HepG2 (cell line): ENCODE measurements around the gene RAB9A. TPM values are rescaled to one million over a fixed set of nuclear protein-coding genes. Genes with fewer than 3 reads are reported as not detected.

Experiments
- ATAC-seq: fragments of 200-7000 bp; cut with Tn5 transposase; 3 replicates; pipeline ENCODE4 v1.9.1; 2020; ENCODE audit warnings: mild to moderate bottlenecking, moderate library complexity
- BruUV-seq: library from RNA; stranded (reverse); fragments of 400-500 nt; replicated peaks from 2 replicates; lab custom pipeline; 2021; lab: Mats Ljungman, UMichigan
- CTCF ChIA-PET: fragments of 300-600 bp; formaldehyde crosslinking; extraction: SDS; loops from one replicate; lab custom pipeline; 2021; ENCODE audit warnings: low total read pairs, inconsistent platforms, low intra/inter-chr PET ratio; lab: Yijun Ruan, JAX
- POLR2A ChIA-PET: fragments of 350-600 bp; sonication (Branson Sonifier 250); formaldehyde crosslinking; loops from one replicate; lab custom pipeline; 2020; ENCODE audit warnings: antibody characterized with exemption, inconsistent platforms; lab: Yijun Ruan, JAX
- DNase-seq: peaks from one replicate; pipeline ENCODE4 v3.0.0-alpha.2; 2015; ENCODE audit warnings: low spot score
- FAIRE-seq: peaks from 3 replicates; lab custom pipeline; 2011; peaks lifted over from hg19 to GRCh38; lab: Jason Lieb, UNC
- H2AFZ ChIP-seq: one replicate; pipeline ENCODE4 v1.6.1; 2011; ENCODE audit warnings: low read length, inconsistent platforms
- H3K27ac ChIP-seq: fragments of 300-600 bp; 3 replicates; pipeline ENCODE4 v1.8.0; 2011; ENCODE audit warnings: mixed run types, mild to moderate bottlenecking, mixed read lengths, low read length, inconsistent platforms; ENCODE audit not compliant: insufficient read depth; ENCODE audit errors: extremely low read length
- H3K27me3 ChIP-seq, 2 experiments: fragments of 200-600 bp in 1 of 2; 2 replicates in 1 of 2; 3 replicates in 1 of 2; pipeline versions ENCODE4 v1.6.0 to v1.8.0; 2011; ENCODE audit warnings: low read length in 2 of 2, mild to moderate bottlenecking in 2 of 2, moderate library complexity in 2 of 2, inconsistent platforms in 1 of 2; ENCODE audit not compliant: insufficient read depth in 2 of 2, control insufficient read depth in 1 of 2
- H3K36me3 ChIP-seq, 2 experiments: fragments of 200-600 bp in 1 of 2; replicated peaks in 1 of 2; 2 replicates in 1 of 2; 3 replicates in 1 of 2; pipeline versions ENCODE4 v1.5.1 to v1.8.0; 2011; ENCODE audit warnings: low read length in 2 of 2, inconsistent platforms in 1 of 2; ENCODE audit not compliant: insufficient read depth in 2 of 2, control insufficient read depth in 1 of 2
- H3K4me1 ChIP-seq: 2 replicates; pipeline ENCODE4 v1.5.1; 2012; ENCODE audit warnings: low read length, inconsistent platforms; ENCODE audit not compliant: insufficient read depth
- H3K4me2 ChIP-seq: 2 replicates; pipeline ENCODE4 v1.6.0; 2011; ENCODE audit warnings: low read depth, low read length, inconsistent platforms
- H3K4me3 ChIP-seq, 3 experiments: fragments of 200-600 bp in 1 of 3; sonication (generic), shearing (Covaris generic) in 1 of 3; replicated peaks in 1 of 3; 2 replicates each; pipeline ENCODE4 v1.5.1; 2011 to 2016; ENCODE audit warnings: low read length in 3 of 3, inconsistent platforms in 2 of 3, low read depth in 2 of 3, mild to moderate bottlenecking in 2 of 3, control low read depth in 1 of 3, mixed read lengths in 1 of 3; ENCODE audit not compliant: insufficient read depth in 1 of 3
- H3K79me2 ChIP-seq: one replicate; pipeline ENCODE4 v1.6.1; 2011; ENCODE audit warnings: low read length, inconsistent platforms; ENCODE audit not compliant: insufficient read depth
- H3K9ac ChIP-seq: 2 replicates; pipeline ENCODE4 v1.6.0; 2011; ENCODE audit warnings: mild to moderate bottlenecking, low read depth, low read length, inconsistent platforms; ENCODE audit not compliant: insufficient read depth
- H3K9me3 ChIP-seq: 2 replicates; pipeline ENCODE4 v1.5.1; 2012; ENCODE audit warnings: mild to moderate bottlenecking, low read length
- H4K20me1 ChIP-seq: 2 replicates; pipeline ENCODE4 v1.6.0; 2011; ENCODE audit warnings: inconsistent platforms, mild to moderate bottlenecking, low read length, moderate library complexity; ENCODE audit not compliant: insufficient read depth
- DZIP1 ChIP-seq: sonication (generic); formaldehyde crosslinking; IDR thresholded peaks from 2 replicates; pipeline ENCODE4 v1.5.0; 2020; ENCODE audit warnings: mild to moderate bottlenecking, missing genetic modification reagents
- FIP1L1 ChIP-seq: fragments of 200-400 bp; formaldehyde crosslinking; IDR thresholded peaks from 2 replicates; pipeline ENCODE4 v1.6.1; 2018; ENCODE audit warnings: low read depth, mild to moderate bottlenecking, low read length, moderate library complexity, borderline replicate concordance; ENCODE audit not compliant: insufficient read depth
- FLYWCH1 ChIP-seq: sonication (generic); formaldehyde crosslinking; IDR thresholded peaks from 2 replicates; pipeline ENCODE4 v1.8.1; 2023; ENCODE audit warnings: mild to moderate bottlenecking, missing genetic modification reagents
- GLMP ChIP-seq: sonication (generic); formaldehyde crosslinking; IDR thresholded peaks from 2 replicates; pipeline ENCODE4 v1.9.0; 2021; ENCODE audit warnings: missing genetic modification reagents, mild to moderate bottlenecking, borderline replicate concordance
- KDM5B ChIP-seq: sonication (generic); formaldehyde crosslinking; IDR thresholded peaks from 2 replicates; pipeline ENCODE4 v1.4.0; 2020; ENCODE audit warnings: missing genetic modification reagents, mild to moderate bottlenecking, borderline replicate concordance
- REL ChIP-seq: sonication (generic); formaldehyde crosslinking; conservative IDR thresholded peaks from 2 replicates; pipeline ENCODE4 v1.8.0; 2022; ENCODE audit warnings: mild to moderate bottlenecking, missing genetic modification reagents, moderate library complexity
- SALL2 ChIP-seq: sonication (generic); formaldehyde crosslinking; IDR thresholded peaks from 2 replicates; pipeline ENCODE4 v1.8.1; 2023; ENCODE audit warnings: mild to moderate bottlenecking, missing genetic modification reagents, inconsistent platforms
- STAG1 ChIP-seq: sonication (generic); formaldehyde crosslinking; IDR thresholded peaks from 2 replicates; pipeline ENCODE4 v1.4.0; 2020; ENCODE audit warnings: missing genetic modification reagents
- TBX2 ChIP-seq: sonication (generic); formaldehyde crosslinking; IDR thresholded peaks from 2 replicates; pipeline ENCODE4 v1.5.0; 2020; ENCODE audit warnings: missing genetic modification reagents, mild to moderate bottlenecking, borderline replicate concordance
- ZNF30 ChIP-seq: sonication (generic); formaldehyde crosslinking; IDR thresholded peaks from 2 replicates; pipeline ENCODE4 v1.5.0; 2020; ENCODE audit warnings: mild to moderate bottlenecking, missing genetic modification reagents
- ZNF607 ChIP-seq: sonication (generic); formaldehyde crosslinking; IDR thresholded peaks from 2 replicates; pipeline ENCODE4 v1.5.1; 2020; ENCODE audit warnings: missing genetic modification reagents, mild to moderate bottlenecking, borderline replicate concordance
- ZNF776 ChIP-seq: sonication (generic); formaldehyde crosslinking; IDR thresholded peaks from 2 replicates; pipeline ENCODE4 v1.4.0; 2020; ENCODE audit warnings: mild to moderate bottlenecking, missing genetic modification reagents
- ZSCAN12 ChIP-seq: sonication (generic); formaldehyde crosslinking; IDR thresholded peaks from 2 replicates; pipeline ENCODE4 v1.9.0; 2021; ENCODE audit warnings: mild to moderate bottlenecking, missing genetic modification reagents
- WGBS: methylation state at CpG from one replicate; pipeline ENCODE4 v1.1.6; 2017; ENCODE audit warnings: low lambda C conversion rate; 5-methylcytosine and 5-hydroxymethylcytosine counted together
- in situ Hi-C: cut with HindIII; loops from 2 replicates; pipeline ENCODE4 v1.10.0; 2017; ENCODE audit warnings: low pct_unique_long_range_greater_than_20kb; ENCODE audit not compliant: extremely low pct_ligation_motif_present
- intact Hi-C: fragments of 100-400 bp; cut with micrococcal nuclease; formaldehyde crosslinking; loops from one replicate; pipeline ENCODE4 v1.10.0; 2022; ENCODE audit not compliant: unreplicated experiment
- polyA plus RNA-seq, 8 experiments: library from polyadenylated mRNA; depleted of rRNA in 3 of 8; stranded (reverse) in 7 of 8; unstranded in 1 of 8; fragments of >200 nt; fragmentation: Illumina TruSeq in 4 of 8; extraction: Trizol in 4 of 8; gene quantifications; 2 replicates each; pipeline versions ENCODE4 v1.2.1 to v1.2.3, GENCODE V29; 2011 to 2016; ENCODE audit warnings: low read depth in 4 of 8, missing spikeins in 1 of 8, mixed read lengths in 1 of 8; ENCODE audit not compliant: insufficient read depth in 1 of 8
- total RNA-seq, 5 experiments: library from RNA; depleted of rRNA; stranded (reverse); fragments of >200 nt; fragmentation: Illumina TruSeq; extraction: Trizol; gene quantifications; 2 replicates each; pipeline ENCODE4 v1.2.3, GENCODE V29; 2016; ENCODE audit warnings: low read depth in 1 of 5
- TF ChIP-seq, protein P1 (sequence below): fragments of 450-650 bp; IDR thresholded peaks from 2 replicates; pipeline ENCODE4 v1.6.1; 2017; ENCODE audit warnings: mild to moderate bottlenecking
- TF ChIP-seq, protein P2 (sequence below), 2 experiments: fragments of 450-650 bp in 1 of 2; sonication (generic) in 1 of 2; formaldehyde crosslinking; IDR thresholded peaks; 2 replicates each; pipeline versions ENCODE4 v1.5.0 to v1.8.0; 2020 to 2022; ENCODE audit warnings: mild to moderate bottlenecking in 1 of 2, missing genetic modification reagents in 1 of 2

RAB9A gene
- total and polyA plus RNA-seq, 2 of the 13 experiments (the other 11 are each of a cell fraction or from before 2014, with no cell fraction given): 10.5 to 23.1 TPM

- no peak for TF ChIP-seq ZNF607 (CRISPR knock-in tag)
- no peak for TF ChIP-seq FIP1L1
- no peak for TF ChIP-seq ZNF30 (CRISPR knock-in tag)
- TF ChIP-seq DZIP1 (CRISPR knock-in tag): no peak
- no peak for TF ChIP-seq SALL2
- TF ChIP-seq, all 625 proteins: peak for 0
Measured at GRCh38 chrX:13645464-13646153, 43.3 kb upstream of the RAB9A start (continued).

- CTCF ChIA-PET: interaction anchor here (1.4 kb wide), 1 partner anchor 139 kb away, joined by 7 read pairs; no protein-coding TSS in a partner anchor
- WGBS: 27% methylated on average over 3 of the region's 3 CpGs
- H3K27ac ChIP-seq: no peak overlapping the region
- H3K27me3 ChIP-seq: no peaks in the 10 kb centered on the region
- no TSS peak for BruUV-seq
- DNase-seq (peak; percentile 30), FAIRE-seq (peak; percentile 71), ATAC-seq (peak; percentile 79)
- no peak overlapping the region for H3K4me2 ChIP-seq
- in situ Hi-C loops (loop anchor here (10.0 kb wide), 1 partner anchor 131 kb away; no protein-coding TSS in a partner anchor), intact Hi-C loops (loop anchor here (1.0 kb wide), 1 partner anchor 140 kb away; no protein-coding TSS in a partner anchor)
- H3K79me2 ChIP-seq: no peaks in the 10 kb centered on the region
- POLR2A ChIA-PET: no interaction called here
- H2AFZ ChIP-seq: no peak overlapping the region
- H4K20me1 ChIP-seq: no peaks in the 10 kb centered on the region
- H3K4me3 ChIP-seq: no peak overlapping the region
- no peak overlapping the region for H3K9ac ChIP-seq
- no peaks in the 10 kb centered on the region for H3K9me3 ChIP-seq
- H3K36me3 ChIP-seq: no peaks in the 10 kb centered on the region
- H3K4me1 ChIP-seq: no peaks in the 10 kb centered on the region
- TF ChIP-seq, protein P1, sequence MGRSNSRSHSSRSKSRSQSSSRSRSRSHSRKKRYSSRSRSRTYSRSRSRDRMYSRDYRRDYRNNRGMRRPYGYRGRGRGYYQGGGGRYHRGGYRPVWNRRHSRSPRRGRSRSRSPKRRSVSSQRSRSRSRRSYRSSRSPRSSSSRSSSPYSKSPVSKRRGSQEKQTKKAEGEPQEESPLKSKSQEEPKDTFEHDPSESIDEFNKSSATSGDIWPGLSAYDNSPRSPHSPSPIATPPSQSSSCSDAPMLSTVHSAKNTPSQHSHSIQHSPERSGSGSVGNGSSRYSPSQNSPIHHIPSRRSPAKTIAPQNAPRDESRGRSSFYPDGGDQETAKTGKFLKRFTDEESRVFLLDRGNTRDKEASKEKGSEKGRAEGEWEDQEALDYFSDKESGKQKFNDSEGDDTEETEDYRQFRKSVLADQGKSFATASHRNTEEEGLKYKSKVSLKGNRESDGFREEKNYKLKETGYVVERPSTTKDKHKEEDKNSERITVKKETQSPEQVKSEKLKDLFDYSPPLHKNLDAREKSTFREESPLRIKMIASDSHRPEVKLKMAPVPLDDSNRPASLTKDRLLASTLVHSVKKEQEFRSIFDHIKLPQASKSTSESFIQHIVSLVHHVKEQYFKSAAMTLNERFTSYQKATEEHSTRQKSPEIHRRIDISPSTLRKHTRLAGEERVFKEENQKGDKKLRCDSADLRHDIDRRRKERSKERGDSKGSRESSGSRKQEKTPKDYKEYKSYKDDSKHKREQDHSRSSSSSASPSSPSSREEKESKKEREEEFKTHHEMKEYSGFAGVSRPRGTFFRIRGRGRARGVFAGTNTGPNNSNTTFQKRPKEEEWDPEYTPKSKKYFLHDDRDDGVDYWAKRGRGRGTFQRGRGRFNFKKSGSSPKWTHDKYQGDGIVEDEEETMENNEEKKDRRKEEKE: no peak
- TF ChIP-seq KDM5B (no peak), TBX2 (CRISPR knock-in tag) (no peak), ZNF776 (CRISPR knock-in tag) (no peak), STAG1 (CRISPR knock-in tag) (peak; percentile 48), REL (CRISPR knock-in tag) (no peak), GLMP (CRISPR knock-in tag) (no peak), FLYWCH1 (CRISPR knock-in tag) (no peak), ZSCAN12 (CRISPR knock-in tag) (no peak)
- TF ChIP-seq, protein P2, sequence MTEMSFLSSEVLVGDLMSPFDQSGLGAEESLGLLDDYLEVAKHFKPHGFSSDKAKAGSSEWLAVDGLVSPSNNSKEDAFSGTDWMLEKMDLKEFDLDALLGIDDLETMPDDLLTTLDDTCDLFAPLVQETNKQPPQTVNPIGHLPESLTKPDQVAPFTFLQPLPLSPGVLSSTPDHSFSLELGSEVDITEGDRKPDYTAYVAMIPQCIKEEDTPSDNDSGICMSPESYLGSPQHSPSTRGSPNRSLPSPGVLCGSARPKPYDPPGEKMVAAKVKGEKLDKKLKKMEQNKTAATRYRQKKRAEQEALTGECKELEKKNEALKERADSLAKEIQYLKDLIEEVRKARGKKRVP (CRISPR knock-in tag; IDR thresholded peaks at IDR 0.05): 0 out of 4 replicates have a peak, but pooled peaks of 1 of the 2 experiments have one; percentile 34
Measured at GRCh38 chrX:13646154-13646549, 42.8 kb upstream of the RAB9A start.
